Measurements from ENCODE around the gene REP15.
A peak's percentile ranks its signal among the peaks of the same experiment; 100 is the strongest.

Gene REP15

GRCh38 chr12:27696864-27697564 is 767 bp downstream of the REP15 start:
- H3K9me2 ChIP-seq (replicated peaks; ENCODE audit: insufficient read depth, low read length): no peaks in the 10 kb centered on the region
- no peak overlapping the region for H3K27ac ChIP-seq (ENCODE audit: low read depth, low read length)
- no peaks in the 10 kb centered on the region for H3K9me3 ChIP-seq (ENCODE audit: insufficient read depth, low read length)
- H4K20me1 ChIP-seq (ENCODE audit: low read depth, low read length): no peaks in the 10 kb centered on the region
- no peak overlapping the region for H3K4me3 ChIP-seq (ENCODE audit: insufficient read depth, low read length, poor library complexity, severe bottlenecking)
- no peak overlapping the region for H3K9ac ChIP-seq (ENCODE audit: low read length)
- H2AFZ ChIP-seq (ENCODE audit: low read depth, low read length, severe bottlenecking): no peak overlapping the region
- H3K27me3 ChIP-seq (ENCODE audit: low read length): no peaks in the 10 kb centered on the region
- H3K4me2 ChIP-seq (ENCODE audit: low read depth, low read length, poor library complexity, severe bottlenecking): no peak overlapping the region
- no peaks in the 10 kb centered on the region for H3F3A ChIP-seq (ENCODE audit: insufficient read depth)
- no peaks in the 10 kb centered on the region for H3K36me3 ChIP-seq (ENCODE audit: low read length)
- TF ChIP-seq CTCF (IDR thresholded peaks at IDR 0.05; ENCODE audit: insufficient read depth, low read length, poor library complexity, severe bottlenecking) (no peak), EZH2phosphoT487 (conservative IDR thresholded peaks at IDR 0.05; ENCODE audit: low read length) (no peak)
- H3K79me2 ChIP-seq (ENCODE audit: insufficient read depth, low read length): no peaks in the 10 kb centered on the region

GRCh38 chr12:27703720-27704452 is 7.6 kb downstream of the REP15 start:
- Histone ChIP-seq H3K36me3 (ENCODE audit: low read length) (no peaks in the 10 kb centered on the region), H3K9me2 (replicated peaks; ENCODE audit: insufficient read depth, low read length) (no peaks in the 10 kb centered on the region), H3K4me3 (ENCODE audit: insufficient read depth, low read length, poor library complexity, severe bottlenecking) (no peak overlapping the region), H3K79me2 (ENCODE audit: insufficient read depth, low read length) (no peaks in the 10 kb centered on the region), H3K9me3 (ENCODE audit: insufficient read depth, low read length) (no peaks in the 10 kb centered on the region), H2AFZ (ENCODE audit: low read depth, low read length, severe bottlenecking) (no peak overlapping the region), H3K27ac (ENCODE audit: low read depth, low read length) (no peak overlapping the region), H3F3A (ENCODE audit: insufficient read depth) (no peaks in the 10 kb centered on the region), H3K27me3 (ENCODE audit: low read length) (no peaks in the 10 kb centered on the region), H3K4me2 (ENCODE audit: low read depth, low read length, poor library complexity, severe bottlenecking) (no peak overlapping the region), H4K20me1 (ENCODE audit: low read depth, low read length) (no peaks in the 10 kb centered on the region), H3K9ac (ENCODE audit: low read length) (no peak overlapping the region)
- TF ChIP-seq CTCF (IDR thresholded peaks at IDR 0.05; ENCODE audit: insufficient read depth, low read length, poor library complexity, severe bottlenecking) (peak; percentile 78), EZH2phosphoT487 (conservative IDR thresholded peaks at IDR 0.05; ENCODE audit: low read length) (no peak)

- TF ChIP-seq CTCF (IDR thresholded peaks at IDR 0.05; ENCODE audit: insufficient read depth, low read length, poor library complexity, severe bottlenecking) (no peak), EZH2phosphoT487 (conservative IDR thresholded peaks at IDR 0.05; ENCODE audit: low read length) (no peak)
- H3K79me2 ChIP-seq (ENCODE audit: insufficient read depth, low read length): no peaks in the 10 kb centered on the region
- H3K27ac ChIP-seq (ENCODE audit: low read depth, low read length): no peak overlapping the region
- H3K9me3 ChIP-seq (ENCODE audit: insufficient read depth, low read length): no peaks in the 10 kb centered on the region
- no peaks in the 10 kb centered on the region for H4K20me1 ChIP-seq (ENCODE audit: low read depth, low read length)
- no peak overlapping the region for H3K4me3 ChIP-seq (ENCODE audit: insufficient read depth, low read length, poor library complexity, severe bottlenecking)
- no peak overlapping the region for H3K9ac ChIP-seq (ENCODE audit: low read length)
- H3K4me2 ChIP-seq (ENCODE audit: low read depth, low read length, poor library complexity, severe bottlenecking): no peak overlapping the region
- no peaks in the 10 kb centered on the region for H3K9me2 ChIP-seq (replicated peaks; ENCODE audit: insufficient read depth, low read length)
- H2AFZ ChIP-seq (ENCODE audit: low read depth, low read length, severe bottlenecking): no peak overlapping the region
- H3F3A ChIP-seq (ENCODE audit: insufficient read depth): no peaks in the 10 kb centered on the region
- no peaks in the 10 kb centered on the region for H3K36me3 ChIP-seq (ENCODE audit: low read length)
- H3K27me3 ChIP-seq (ENCODE audit: low read length): no peaks in the 10 kb centered on the region
Measured at GRCh38 chr12:27705263-27705662, 9.0 kb downstream of the REP15 start.

All from SU-DHL-6 (cell line).